ENCODE results near the gene EXOSC2.

The EXOSC2 gene, protein sequence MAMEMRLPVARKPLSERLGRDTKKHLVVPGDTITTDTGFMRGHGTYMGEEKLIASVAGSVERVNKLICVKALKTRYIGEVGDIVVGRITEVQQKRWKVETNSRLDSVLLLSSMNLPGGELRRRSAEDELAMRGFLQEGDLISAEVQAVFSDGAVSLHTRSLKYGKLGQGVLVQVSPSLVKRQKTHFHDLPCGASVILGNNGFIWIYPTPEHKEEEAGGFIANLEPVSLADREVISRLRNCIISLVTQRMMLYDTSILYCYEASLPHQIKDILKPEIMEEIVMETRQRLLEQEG

DNA sequence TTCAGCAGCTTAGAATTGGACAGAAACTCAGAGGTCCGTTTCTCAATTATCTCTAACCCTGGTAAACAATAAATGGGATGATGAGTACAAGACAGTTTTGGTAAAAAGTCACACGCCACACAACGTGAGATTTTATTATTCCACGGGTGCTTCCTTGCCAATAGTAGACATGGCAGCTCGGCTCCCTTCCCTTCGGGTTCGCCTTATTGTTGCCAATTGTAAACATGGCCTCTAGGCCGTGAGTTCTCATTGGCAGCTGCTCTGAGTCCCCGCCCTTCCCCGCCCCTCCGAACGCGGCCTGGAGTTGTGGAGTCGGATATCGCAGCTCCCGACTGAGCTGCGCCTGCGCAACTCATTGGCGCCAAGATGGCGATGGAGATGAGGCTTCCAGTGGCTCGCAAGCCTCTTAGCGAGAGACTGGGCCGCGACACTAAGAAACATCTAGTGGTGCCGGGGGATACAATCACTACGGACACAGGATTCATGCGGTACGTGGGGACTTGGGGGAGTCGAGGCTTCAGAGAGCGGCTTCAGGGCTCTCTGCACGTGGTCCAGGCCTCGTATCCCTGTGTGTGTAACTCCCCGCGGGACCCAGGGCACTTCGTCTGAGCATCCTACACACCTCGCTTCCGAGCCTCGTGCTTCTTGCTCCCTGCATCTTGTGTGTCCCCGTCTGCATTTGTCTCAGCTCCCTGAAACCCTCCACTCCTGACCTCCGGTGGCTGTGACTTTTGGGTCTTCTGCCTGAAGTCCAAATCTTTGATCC, at the start of gene EXOSC2:
Gene EXOSC2 (plus strand): TSS at position 355 of the 766 bp plus-strand sequence. CDS start 12 bp downstream, at position 367.
- peak; percentile 99 for DNase-seq

DNA sequence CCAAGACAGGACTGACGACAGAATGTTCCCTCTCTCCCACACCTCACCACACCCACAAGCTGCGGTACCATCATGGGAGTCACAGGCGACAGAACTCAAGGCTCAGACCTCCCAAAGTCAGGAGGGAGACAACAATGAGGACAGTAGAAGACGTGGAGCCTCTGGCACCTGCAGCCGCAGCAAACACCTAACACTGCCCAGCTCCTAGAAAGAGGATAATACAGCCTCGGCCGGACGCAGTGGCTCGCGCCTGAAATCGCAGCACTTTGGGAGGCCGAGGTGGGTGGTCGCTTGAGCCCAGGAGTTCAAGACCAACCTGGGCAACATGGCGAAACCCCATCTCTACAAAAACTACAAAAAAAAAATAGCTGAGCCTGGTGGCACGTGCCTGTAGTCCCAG, 42.4 kb upstream of the EXOSC2 start:
- no peak for DNase-seq

DNA sequence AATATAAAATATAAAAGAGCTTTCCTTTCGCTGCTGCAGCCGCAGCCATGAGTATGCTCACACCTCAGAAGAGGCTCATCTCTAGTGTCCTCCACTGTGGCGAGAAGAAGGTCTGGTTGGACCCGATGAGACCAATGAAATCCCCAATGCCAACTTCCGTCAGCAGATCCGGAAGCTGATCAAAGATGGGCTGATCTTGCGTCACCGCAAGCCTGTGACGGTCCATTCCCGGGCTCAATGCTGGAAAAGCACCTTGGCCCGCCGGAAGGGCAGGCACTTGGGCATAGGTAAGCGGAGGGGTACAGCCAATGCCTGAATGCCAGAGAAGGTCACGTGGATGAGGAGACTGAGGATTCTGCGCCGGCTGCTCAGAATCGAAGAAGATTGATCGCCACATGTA, 41.8 kb upstream of the EXOSC2 start:
- no peak for DNase-seq

DNA sequence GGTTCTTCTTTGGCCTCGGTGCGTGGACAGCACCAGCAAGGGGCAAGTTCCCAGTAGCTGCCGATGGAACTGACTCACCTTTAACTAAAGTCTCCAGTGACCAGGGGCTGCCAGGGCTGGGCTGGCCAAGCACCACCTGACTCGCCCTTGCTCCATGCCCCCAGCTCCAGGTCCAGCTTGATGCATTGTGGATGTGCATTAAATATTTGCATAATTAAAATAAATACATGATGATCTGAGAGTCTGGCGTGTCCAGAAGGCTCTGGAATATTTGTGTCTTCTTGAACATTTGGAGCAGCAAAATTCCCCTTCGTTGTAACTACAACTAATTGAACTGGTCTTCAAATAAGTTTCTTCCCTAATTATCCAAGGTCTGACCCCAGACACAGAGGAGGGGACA, 38.7 kb upstream of the EXOSC2 start:
- DNase-seq: no peak

DNA sequence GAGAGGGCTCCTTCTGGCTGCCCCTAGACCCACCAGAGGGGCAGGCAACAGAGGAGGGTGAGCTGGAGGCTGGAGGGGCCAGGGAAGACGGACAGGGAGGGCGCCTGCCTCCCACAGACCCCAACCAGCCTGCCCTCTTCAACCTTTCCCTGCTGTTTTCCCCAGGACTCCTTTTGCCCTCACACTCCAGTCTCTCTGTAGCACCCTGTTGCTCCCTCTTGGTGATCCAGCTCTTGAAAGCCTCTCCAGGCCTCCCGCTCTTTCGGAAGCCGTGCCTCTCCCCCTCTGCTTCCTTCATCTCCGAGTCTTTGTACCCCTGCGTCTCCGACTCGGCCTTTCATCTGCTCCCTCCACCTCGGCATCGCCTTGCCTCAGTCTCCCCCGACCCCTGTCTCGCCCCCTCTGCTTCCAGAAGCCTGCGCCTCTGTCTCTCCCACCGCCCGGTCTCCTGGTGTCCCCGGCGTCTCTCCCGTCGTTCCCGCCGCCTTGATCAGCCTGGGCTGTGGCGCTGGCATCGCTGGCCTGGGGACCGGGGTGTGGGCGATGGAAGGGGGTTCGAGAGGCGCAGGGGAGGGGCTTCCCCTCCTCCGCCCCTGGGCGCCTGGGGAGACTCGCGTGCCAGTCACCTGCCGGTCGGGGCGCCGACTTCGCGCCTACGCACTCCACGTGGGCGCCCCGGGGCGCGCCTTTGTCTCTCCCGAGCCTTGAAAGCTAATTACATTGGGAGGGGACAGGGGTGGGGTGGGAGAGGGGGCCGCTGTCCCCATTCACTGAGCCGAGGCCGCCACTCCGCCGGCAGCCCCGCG, 34.5 kb upstream of the EXOSC2 start:
- no peak for DNase-seq

DNA sequence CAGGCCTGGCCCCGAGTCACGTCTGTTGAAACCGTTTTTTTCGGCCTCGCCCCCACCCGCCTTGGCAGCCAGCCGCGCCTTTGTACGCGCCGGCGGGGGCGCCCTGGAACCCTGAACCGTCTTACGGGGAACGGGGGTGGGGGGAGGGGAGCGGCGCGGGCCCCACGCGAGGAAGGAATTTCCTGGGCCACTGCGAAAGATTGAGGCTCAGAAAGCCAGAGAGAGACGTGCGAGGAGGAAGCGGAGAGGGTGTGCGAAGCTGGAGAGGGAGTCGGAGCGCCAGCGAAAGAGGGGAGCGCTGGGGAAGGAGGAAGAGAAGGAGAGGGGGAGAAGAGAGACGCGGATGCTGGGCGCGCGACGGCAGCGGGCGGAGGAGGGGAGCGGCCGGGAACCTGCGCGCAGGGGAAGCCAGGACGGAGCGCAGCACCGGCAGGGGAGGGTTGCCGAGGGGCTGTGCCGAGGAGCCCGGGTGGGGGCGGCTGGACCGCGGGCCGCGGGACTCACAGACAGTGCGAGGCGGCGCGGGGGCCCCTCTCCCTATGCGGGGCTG, 33.8 kb upstream of the EXOSC2 start:
- no peak for DNase-seq

DNA sequence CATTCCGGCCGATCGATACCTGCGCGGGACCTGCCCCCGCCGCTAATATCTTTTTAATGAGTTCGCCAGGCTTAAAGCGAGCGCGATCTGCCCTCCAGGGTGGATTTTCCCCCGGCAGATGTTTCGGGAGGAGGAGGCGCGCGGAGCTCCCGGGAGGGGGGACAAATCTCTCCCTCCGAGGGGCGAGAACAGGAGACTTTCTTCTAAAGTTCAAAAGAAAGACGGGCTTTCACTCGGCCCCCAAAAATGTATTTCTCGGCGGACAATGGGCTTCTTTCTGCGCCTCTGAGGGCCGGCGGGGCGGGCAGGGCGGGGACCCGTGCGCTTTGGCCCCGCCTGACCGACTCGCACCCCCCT, 33.3 kb upstream of the EXOSC2 start:
- DNase-seq: no peak

DNA sequence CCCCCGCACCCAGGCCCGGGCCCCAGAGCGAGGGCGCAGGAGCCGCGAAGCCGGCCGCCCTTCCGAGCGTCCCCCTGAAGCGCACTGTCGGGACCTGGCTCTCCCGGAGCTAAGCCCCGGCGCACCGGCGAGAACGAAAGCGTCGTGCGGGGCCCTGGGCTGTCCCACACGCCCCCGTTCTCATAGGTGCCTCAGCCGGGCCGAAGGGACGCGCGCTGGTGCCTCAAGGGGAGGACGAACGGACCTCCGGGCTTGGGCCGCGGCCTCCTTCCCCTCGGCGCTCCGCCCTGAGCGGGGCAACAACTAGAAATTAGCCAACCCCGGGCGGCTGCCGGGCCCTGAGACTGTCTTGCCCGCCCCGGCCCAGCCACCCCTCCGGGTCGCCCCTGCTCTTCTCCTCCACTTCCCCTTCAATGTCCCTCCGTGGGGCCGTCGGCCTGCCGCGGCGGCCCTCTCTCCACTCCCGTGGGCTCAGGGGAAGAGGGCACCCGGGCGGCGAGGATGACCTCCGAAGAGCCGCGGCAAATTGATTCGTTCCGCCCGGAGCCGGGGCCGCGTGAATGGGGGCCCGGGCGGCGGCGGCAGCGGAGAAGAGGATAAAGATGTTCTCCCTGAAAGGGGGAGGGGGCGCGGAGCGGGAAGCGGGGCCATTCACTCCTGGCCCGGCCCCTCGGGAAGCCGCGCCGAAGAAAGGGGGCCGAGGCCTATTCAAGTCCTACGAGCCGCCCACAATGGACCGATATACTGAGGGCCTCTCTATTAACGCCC, 32.7 kb upstream of the EXOSC2 start:
- no peak for DNase-seq

DNA sequence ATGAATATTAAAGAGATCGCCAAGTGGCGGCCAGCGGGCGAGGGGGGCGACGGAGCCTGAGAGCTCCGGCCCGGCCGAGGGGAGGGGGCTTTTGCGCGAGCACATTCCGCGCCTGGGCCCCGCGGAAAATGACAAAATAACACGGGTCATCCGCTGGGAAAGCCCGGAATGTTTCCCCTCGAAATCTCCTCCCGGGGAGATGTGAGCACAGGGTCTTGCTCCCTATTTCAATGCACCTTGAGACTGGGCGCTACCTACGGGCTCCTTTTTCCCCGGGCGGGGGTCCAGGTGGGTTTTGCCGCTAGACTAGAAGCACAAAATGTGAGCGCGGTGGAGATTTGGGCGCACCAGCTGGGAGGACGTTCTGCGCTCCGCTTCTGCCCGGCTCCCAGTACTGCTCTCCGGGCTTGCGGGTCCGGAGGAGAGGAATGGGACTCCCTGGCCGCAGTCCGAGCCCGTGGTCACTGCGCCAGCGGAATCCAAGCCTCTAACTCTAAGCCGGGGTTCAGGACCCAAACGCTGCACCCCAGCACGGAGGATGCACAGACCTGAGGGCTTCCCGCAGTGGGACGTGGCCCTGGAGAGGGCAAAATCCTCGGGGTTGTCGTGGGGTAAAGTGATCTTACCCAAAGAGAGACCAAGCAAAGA, 32.0 kb upstream of the EXOSC2 start:
- no peak for DNase-seq

DNA sequence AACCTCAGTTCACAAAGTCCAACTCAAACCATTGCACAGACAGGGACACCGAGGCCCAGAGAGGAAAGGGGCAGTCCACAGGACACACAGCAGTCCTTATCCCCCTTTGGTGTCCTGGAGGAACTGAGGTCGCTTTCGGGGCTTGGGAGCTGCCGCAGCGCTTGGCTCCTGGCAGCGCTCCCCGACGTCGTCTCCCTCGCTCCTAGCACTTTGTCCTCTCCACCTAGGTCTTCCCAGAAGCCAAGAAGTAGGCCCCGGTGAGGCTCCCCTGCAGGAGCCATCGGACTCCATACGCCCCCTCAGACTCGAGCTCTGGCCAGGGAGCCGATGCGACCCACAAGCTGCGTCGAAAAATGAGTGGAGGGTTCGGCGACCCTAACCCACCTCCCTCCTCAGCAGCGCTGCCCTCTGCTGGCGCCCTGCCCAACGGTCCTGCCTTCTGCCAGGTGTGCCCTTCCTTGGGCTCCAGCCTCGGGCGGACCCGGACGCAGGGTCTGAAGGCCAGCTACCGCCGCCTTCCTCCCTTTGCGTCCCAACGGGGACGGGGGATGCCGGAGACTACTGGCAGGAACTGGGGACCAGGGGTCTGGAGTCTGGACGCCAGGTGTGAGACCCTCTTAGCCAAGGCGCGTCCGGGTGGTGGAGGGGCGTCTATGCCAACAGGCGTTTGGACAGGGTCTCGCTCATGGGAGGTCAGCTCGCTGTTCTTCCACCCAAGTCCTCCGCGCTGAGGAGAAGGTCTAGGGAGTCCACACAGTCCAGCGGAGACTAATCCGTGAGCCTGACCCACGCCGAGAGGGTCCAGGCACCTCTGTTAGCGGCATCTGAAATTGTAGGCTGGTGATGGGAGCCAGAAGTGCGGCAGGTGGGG, 31.2 kb upstream of the EXOSC2 start:
- DNase-seq: no peak

DNA sequence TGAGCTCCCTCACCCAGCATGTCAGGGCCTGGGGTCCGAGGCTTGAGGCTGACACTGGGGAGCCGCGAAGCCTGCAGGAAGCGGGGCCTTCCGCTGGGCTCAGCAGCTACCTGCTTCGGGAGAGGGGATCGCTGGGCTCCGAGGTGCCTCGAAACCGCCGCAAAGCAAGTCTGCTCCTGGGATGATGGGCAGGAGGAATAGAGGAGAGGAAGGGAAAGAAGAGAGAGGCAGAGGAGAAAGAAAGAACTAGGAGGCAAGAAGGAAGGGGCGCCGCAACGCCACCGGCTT, 30.7 kb upstream of the EXOSC2 start:
- DNase-seq: no peak

DNA sequence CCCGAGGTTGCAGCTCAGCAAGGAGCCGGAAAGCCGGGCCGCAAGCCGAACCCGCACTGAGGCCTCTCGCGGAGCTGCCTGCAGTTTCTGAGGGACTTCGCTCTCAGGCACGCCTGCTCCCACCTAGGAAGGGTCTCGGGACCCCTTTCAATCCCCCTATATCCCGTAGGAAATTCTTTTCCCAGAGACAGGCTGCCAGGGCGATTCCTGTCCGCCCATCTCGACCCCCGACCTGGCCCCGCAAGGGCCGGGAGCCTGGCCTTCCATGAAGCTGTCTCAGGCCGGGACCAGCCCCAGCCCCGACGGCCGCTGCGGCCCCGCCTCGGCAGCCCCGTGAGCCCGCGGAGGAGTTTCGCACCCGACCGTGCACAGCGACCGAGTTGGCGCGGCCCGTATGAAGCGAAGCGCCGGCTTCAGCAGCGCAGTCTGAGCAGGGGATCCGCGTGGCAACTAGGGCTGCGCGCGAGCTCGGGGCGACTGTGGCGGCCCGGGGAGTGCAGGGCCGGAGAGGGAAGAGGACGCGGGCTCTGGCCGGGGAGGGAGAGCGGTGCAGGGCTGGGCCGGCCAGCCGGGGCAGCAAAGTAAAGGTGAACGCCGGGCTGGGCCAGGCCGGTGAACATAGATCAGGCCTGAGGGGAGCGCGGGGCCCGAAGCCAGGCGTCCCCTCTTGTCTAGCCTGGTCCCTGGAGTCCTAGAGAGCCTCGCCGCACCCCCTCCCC, 30.2 kb upstream of the EXOSC2 start:
- no peak for DNase-seq

DNA sequence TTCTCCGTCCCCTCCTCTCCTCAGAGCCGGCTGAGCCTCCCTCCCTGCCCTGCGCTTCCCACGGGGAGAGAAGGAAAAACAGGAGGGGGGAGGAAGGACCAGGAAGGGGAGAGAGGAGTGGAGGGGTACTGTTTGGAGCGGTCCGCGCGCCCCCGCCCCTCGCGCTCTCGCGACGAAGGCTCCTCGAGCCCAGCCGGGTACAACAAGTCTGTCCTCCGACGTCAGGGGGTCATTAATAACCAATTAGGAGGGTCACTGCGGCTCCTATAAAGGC, 29.7 kb upstream of the EXOSC2 start:
- no peak for DNase-seq

DNA sequence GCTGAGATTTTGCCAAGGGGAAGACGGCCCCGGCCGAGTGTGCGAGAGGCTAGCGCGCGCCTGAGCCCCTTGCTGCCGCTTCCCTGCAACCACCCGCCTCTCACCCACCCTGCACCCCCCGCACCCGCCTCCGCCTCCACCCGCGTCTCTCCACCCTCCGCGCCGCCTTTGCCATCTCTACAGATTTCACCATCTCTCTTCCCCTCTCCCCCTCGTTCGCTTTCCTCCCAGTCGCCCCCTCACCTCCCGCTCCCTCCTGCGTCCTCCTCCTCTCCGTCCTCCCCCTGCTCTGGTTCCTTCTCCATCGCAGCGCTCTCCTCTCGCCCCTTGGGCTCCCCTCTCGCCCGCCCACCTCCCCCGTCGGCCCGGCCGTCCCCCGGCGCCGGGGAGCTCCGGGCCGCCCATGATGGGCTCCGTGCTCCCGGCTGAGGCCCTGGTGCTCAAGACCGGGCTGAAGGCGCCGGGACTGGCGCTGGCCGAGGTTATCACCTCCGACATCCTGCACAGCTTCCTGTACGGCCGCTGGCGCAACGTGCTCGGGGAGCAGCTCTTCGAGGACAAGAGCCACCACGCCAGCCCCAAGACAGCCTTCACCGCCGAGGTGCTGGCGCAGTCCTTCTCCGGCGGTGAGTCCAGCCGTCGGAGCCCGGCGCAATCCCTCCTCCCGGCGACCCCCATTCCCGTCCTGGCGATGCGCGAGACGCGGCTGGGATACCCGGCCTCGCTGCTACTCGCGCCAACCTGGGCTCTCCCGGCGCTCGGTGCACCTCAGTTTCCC, 29.1 kb upstream of the EXOSC2 start, which contains the start of gene PRDM12:
Gene PRDM12 (plus strand): TSS at position 344 of the 778 bp plus-strand sequence. CDS start 60 bp downstream, at position 404.
- DNase-seq: no peak

DNA sequence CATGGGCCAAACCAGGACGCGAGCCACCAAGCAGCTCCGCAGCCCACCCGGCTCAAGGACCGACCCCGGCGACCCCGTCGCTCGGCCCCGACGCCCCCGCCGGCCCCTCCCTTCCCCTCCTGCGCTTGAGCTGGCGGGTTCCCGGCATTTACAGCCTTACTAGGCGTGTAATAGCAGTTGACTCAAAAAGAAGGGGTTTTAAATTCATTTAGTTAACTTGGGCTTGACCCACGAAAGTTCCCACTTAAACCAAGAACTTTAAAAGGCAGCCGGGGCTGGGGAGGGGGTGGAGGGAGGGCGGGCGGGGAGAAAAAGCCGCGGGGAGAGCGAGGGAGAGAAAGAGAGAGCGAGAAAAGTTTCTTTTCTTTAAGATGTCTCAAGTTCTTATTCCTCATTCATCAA, 28.6 kb upstream of the EXOSC2 start:
- no peak for DNase-seq

DNA sequence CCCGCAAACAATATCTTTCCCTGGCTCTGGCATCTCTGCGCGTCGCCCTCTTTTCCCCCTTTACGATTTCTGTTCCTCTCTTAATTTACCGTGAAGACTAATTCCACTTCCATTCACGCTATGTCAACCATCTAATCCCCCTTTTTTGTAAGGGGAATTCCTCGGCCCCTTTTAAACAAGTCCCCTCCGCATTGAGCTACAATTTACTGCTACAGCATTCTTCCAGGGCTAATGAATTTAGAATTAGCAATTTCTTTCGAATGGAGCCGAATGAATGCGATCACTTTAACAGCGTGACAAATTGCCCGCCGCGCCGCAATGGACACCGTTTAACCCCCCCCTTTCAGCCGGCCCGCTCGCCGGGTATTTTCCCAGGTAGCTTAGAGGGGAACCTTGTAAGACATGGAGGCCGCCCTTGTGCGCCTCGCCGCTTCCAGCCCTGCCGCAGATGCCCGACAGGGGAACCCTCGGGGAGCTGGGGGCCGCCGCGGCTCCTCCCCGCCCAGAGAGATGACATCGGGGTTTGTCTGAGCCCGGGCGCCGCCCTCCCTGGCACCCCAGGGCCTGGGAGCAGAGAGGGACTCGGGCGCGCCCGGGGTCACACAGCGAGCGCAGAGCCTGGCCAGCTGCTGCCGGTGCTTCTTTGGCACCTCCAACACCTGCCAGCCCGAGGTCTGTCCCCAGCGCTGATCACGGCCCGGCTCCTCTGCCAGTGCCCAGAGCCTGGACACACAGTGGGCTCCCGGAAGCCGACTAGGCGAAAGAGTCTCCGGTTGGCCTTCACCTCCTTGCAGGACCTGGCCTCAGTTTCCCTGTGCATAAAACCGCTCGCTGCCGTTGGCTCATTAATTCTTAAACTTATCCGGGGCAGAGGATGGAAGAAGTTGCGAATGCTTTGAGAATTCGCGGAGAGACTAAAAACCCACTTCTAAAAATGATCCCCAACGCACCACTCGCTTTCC, 27.9 kb upstream of the EXOSC2 start:
- DNase-seq: no peak

DNA sequence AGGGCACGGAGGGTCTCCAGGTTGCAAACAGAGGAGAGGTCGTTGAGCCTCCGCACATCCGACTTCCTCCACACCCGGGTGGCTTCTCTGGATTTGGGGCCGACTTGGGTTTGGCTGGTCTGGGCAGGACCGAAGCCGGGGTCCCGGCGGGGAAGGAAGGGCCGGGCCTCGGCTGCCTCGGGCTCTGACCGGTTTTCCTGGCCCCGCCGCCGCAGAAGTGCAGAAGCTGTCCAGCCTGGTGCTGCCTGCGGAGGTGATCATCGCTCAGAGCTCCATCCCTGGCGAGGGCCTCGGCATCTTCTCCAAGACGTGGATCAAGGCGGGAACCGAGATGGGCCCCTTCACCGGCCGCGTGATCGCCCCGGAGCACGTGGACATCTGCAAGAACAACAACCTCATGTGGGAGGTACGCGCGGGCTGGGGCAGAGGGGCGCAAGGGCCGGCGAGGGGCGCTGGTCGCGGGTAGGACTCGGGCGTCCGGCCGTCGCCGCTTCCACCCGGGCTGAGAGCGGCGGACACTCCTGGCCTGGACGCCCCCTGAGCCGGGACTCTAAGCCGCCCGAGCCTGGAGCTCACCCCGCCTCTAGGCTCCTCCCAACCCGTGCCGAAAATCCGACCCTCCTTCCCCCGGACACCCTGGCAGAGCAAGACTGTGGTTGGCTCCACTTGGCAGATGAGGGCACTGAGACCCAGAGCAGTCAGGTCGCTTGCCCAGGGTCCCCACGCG, 27.0 kb upstream of the EXOSC2 start:
- no peak for DNase-seq

DNA sequence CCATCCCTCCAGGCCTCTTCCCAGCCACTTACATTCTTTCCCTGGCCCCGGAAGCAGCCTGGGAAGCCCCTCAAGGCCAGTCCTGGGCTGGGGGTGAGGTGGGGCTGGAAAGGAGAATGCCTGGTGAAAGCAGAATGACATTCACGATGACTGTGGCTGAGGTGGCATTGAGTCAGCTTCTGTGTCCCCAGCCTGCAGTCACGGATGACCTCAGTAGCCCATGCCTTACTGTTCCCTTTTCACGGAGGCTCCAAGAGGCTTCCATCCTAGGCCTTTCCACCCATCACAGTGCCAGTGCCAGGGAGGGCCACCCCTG, 26.5 kb upstream of the EXOSC2 start:
- DNase-seq: no peak

Data from right hindlimb (tissue), 1 donor.